NOMO-1 (cell line): ENCODE data around the gene MYO5A.
"Not testable (repeated sequence)": the region's sequence is repeated elsewhere in the genome, so short reads cannot be mapped to it uniquely, and the experiment has no call there.

Experiments used
- DNase-seq, 2 experiments: peaks; one replicate each; lab custom pipeline; 2025; ENCODE audit not compliant: unreplicated experiment in 2 of 2; lab: John Stamatoyannopoulos, UW

MYO5A gene

GRCh38 chr15:52528564-52529340 lies at the start of gene MYO5A:
Gene MYO5A (minus strand): TSS chr15:52528880. CDS start chr15:52528806, 74 bp downstream.
- peak; percentile 67 to 78 for DNase-seq

DNA sequence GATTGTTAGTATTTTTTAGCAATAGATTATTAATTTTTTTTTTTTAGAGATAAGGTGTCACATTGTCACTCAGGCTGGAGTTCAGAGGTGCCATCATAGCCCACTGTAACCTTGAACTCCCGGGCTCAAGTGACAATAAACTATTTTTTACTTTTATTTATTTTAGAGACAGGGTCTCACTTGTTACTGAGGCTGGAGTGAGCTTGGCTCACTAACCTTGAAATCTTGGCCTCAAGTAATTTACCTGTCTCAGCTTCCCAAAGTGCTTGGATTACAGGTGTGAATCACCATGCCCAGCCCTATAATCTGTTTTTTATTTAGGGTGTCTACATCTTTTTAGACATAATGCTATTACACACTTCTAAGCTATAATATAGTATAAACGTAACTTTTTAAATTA lies 48.0 kb upstream of the MYO5A start:
- no peak for DNase-seq

GRCh38 chr15:52575573-52575972 lies 46.9 kb upstream of the MYO5A start:
- DNase-seq, result not testable (repeated sequence)

- no peak for DNase-seq
These were observed 46.4 kb upstream of the MYO5A start for GRCh38 chr15:52575072-52575471.

- DNase-seq, result not testable (repeated sequence)
These were observed 45.9 kb upstream of the MYO5A start for GRCh38 chr15:52574623-52575022.

GRCh38 chr15:52568601-52569585 lies 40.2 kb upstream of the MYO5A start, which contains the start of gene ARPP19:
Gene ARPP19 (minus strand): TSS chr15:52569030. CDS start chr15:52568892, 138 bp downstream.
- DNase-seq, result peak; percentile 88 to 90

DNA sequence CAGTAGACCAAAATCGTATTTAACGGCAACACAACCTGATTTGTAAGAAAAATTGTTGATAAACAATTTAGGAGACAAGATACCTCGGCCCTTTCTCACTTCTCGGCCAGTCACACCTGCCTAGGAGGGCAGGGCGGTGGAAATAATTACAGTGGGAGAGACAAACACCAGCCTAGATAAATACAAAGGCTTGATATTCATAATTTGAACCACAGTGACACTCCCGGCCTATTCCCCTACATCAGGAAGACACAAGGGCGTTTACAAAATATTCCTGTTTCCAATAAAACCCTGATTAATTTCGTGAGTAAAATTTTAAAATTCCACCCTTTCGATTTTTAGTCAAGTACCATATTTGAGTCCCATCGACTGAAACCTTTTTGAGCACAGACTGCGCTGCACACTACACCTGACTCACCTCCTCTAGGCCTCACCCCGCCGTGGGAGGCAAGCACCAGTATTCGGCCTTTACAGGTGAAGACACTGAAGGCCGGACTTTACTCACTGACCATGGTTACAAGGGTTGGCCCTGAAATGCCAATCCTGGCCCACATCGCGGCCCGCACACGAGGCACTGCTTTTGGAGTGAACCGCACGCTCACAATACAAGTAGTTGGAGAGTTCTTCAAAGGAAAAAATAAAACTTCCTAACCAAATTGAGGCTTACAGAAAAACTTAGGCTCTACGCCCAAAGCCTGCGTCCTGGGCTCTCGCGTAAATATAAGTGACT lies 39.4 kb upstream of the MYO5A start:
- peak; percentile 20 to 22 for DNase-seq

DNA sequence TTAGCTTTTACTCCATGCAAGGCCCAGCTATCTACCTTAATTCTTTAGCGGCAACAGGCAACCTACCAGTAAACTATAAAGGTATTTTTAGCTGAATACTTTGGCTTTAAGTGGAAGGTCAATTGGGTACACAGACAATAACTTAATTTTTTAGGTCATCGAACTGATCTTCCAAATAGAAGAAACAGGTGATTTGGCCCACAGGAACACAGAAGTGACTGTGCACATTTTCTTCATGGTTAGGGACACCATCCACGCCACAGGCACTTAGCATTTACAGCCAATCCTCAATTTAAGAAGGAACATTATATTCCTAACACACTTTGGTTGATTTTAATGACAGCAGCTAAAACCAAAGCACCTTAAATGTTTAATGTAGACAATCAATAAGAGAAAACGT lies 38.2 kb upstream of the MYO5A start:
- DNase-seq, result no peak

DNA sequence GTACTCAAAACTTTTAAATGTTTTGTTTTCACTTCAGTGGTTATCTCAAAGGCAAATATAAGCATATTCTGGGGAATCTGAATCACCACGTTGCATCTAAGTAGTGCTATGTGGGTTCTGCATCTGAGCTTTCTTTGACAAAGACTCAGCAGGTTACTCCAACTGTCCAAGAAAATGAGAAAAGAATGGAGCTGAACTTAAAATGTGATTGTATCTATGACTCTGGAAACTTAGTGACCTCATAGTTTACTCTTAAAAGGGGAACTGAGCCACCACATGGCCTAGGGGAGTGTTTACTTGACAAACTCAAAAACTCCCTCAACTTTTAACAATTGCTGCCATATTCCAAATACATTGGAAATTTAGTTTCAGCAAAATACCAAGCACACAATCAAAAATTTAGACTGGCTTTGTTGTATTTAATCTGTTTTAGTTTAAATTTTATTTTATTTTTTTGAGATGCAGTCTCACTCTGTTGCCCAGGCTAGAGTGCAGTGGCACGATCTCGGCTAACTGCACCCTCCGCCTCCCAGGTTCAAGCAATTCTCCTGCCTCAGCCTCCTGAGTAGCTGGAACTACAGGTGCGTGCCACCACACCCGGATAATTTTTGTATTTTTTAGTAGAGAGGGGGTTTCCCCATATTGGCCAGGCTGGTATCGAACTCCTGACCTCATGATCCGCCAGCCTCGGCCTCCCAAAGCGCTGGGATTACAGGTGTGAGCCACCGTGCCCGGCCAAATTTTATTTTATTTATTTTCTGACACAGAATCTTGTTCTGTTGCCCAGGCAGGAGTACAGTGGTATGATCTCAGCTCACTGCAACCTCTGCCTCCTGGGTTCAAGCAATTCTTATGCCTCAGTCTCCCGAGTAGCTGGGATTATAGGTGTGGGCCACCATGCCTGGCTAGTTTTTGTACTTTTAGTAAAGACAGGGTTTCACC lies 37.0 kb upstream of the MYO5A start:
- DNase-seq, result peak in 1 of 2 experiments; percentile 61

- DNase-seq, result no peak
These were observed 34.9 kb upstream of the MYO5A start for GRCh38 chr15:52563501-52564060.

GRCh38 chr15:52559575-52559974 lies 30.9 kb upstream of the MYO5A start:
- no peak for DNase-seq

- DNase-seq, result no peak
These were observed 30.3 kb upstream of the MYO5A start for GRCh38 chr15:52559022-52559421.

GRCh38 chr15:52558196-52558595 lies 29.5 kb upstream of the MYO5A start:
- DNase-seq, result no peak

GRCh38 chr15:52557274-52557641 lies 28.6 kb upstream of the MYO5A start:
- no peak for DNase-seq

- DNase-seq, result no peak
These were observed 28.0 kb upstream of the MYO5A start for GRCh38 chr15:52556524-52557273.

DNA sequence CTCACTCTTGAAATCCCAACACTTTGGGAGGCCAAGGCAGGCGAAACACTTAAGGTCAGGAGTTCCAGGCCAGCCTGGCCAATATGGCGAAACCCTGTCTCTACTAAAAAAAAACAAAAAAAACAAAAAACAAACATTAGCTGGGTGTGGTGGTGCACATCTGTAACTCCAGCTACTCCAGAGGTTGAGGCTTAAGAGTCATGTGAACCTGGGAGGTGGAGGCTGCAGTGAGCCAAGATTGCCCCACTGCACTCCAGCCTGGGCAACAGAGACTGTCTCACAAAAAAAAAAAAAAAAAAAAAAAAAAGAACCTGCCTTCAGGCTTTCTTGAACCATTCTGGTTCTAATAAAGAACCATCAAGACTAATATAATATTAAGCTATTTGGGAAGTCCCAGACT lies 23.6 kb upstream of the MYO5A start:
- DNase-seq, result no peak

GRCh38 chr15:52551762-52552161 lies 23.1 kb upstream of the MYO5A start:
- peak; percentile 49 to 78 for DNase-seq

GRCh38 chr15:52551186-52551585 lies 22.5 kb upstream of the MYO5A start:
- DNase-seq, result not testable (repeated sequence)
